HG02571 (cell line): ENCODE results near the gene PRKCG.

Source experiments
- ATAC-seq: cut with Tn5 transposase; IDR thresholded peaks from one replicate; pipeline ENCODE4 v1.9.1; 2021; ENCODE audit warnings: mild to moderate bottlenecking, moderate library complexity; ENCODE audit not compliant: unreplicated experiment

Gene PRKCG

DNA sequence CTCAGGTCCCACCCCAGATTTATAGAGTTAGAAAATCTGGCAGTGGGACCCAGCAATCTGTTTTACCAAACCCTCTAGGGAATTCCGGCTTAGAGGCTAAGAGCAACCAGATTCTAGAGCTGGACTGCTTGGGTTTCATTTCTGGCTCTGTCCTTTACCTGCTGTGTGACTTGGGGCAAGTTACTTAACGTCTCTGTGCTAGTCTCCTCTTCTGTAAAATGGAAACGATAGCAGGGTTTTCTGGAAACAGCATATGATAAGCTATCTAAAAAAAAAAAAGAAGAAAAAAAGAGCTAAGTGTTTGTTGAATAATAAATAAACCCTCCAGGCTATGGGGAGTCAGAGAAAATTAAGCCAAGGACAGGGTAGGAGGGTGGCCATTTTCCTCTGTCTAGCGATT lies 15.5 kb downstream of the PRKCG start:
- no peak for ATAC-seq

- no peak for ATAC-seq
Measured at GRCh38 chr19:53898166-53898565, 16.2 kb downstream of the PRKCG start.

- no peak for ATAC-seq
Measured at GRCh38 chr19:53898636-53899341, 16.8 kb downstream of the PRKCG start.

GRCh38 chr19:53900191-53900860 lies 18.3 kb downstream of the PRKCG start:
- ATAC-seq: no peak

GRCh38 chr19:53903055-53903680 lies 21.2 kb downstream of the PRKCG start:
- no peak for ATAC-seq

- ATAC-seq: no peak
Measured at GRCh38 chr19:53904909-53905308, 22.9 kb downstream of the PRKCG start.

DNA sequence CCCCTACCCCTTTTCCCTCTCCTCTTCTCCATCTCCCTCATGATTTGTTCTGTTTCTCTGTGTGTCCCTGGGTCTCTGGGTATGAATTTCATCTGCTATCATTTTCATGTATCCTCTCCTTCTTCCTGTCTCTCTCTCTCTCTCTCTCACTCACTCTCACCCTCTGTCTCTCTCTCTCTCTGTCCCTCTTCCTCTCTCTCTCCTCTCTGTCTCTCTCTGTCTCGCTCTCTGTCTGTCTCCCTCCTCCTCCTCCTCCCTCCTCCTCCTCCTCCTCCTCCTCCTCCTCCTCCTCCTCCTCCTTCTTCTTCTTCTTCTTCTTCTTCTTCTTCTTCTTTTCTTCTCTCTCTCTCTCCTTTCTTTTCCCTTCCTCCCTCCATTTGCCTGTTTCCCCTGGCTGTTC lies 23.8 kb downstream of the PRKCG start:
- no peak for ATAC-seq

- no peak for ATAC-seq
Measured at GRCh38 chr19:53906211-53907192, 24.5 kb downstream of the PRKCG start.

DNA sequence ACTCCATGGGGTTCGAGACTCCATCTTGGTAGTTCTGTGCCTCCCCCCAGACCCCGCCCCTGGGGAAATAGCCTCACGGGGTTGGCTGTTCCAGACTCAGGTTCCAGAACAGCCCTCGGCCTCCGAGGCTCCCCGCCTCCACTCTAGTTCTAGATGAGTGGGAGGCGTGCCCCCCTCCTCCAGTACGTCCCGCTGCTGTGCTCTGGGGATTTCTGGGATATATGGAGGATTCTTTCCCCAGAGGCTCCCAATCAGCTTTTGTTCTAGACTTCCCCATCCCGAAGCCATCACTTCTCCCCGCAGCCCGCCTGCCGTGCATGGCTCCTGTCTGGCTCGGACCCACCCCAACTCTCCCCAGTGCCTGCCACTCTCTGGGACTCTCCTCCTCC lies 25.2 kb downstream of the PRKCG start:
- no peak for ATAC-seq

DNA sequence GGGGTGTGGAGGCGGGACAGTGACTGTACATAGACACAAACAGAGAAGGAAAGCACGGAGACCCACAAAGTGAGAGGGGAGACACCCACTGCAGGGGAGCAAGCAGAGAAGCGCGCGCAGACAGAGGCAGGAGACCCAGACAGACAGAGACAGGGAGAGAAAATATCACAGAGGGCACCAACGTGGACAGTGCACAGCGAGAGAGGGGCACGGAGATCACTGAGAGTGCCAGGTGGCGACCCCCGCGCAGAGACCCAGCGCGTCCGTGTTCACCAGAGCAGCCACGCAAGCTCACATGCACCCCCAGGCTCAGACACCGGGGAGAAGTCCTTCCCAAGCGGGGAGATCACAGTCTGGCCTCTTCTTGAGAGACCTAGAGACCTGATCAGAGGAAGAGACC lies 25.7 kb downstream of the PRKCG start:
- no peak for ATAC-seq

DNA sequence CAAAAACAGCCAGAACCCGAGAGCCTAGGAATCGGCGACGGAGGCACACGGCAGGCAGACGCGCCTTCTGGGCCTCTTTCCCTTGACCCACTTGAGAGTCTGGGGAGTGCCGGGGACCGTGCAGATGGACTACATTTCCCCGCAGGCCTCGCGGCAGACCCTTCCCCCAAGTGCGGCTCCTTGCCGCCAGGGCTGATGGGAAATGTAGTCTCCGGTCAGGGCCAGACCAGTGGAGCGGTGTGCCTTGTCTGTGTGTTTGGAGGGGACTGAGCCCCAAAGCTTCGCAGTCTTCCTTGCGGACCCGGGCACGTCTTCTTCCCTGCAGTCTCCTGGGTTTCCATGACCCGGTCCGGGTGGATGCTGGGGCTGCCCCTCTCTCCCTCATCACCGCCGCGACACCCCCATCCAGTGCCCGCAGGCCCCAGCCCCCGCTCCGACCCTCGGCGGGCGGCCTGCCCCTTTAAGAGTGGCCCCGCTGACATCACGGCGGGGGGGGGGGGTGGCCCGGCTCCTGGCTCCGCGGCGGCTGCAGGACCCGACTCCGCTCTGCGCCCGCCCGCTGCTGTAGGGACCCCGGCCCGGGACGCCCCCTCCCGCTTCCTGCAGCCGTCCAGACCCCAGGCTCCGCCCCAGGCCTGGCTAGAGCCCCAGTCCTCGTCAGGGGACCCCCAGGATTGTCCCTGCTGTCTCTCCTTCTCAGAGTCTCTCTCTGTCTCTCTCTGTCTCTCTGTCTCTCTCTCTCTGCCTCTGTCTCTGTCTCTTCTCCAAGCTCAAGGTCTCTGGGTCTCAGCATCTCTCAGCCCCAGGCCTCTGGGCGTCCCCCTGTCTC lies 26.3 kb downstream of the PRKCG start:
- ATAC-seq: no peak

- no peak for ATAC-seq
Measured at GRCh38 chr19:53908935-53909415, 27.0 kb downstream of the PRKCG start, which contains the start of gene CACNG7. TSS of gene CACNG7 (plus strand) at chr19:53909278. CDS start at chr19:53912832, 3,554 bp downstream.

DNA sequence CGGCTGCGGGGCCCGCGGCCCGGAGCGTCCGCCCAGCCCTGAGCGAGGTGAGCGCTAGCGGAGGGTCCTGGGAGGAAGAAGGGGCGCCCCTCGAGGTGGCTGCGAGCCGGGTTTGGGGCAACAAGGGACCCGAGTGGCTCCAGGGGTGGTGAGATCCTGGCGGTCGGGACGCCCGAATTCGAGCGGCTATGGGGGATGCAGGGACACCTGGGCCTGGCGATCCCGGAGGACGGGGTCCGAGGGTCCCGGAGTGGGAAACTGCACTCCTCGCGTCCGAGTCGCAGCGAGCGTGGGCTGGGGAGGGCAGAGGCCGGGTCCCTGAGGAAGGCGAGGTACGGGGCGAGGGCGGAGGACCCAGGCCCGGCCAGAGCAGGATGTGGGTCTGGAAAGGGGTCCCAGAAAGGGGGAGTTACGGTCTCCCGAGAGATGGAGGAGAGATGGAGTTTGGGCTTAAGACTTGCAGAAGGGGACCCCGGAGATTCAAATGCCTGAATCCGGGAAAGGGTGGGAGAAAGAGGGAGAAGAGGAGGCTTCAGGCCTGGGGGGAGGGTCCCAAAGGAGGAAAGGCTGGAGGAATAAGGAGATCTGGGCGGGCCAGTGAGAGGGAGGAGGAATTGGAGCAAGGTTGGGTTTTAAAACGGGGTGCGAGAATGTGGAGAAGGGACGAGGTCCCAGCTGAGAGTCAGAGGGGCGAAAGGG lies 27.6 kb downstream of the PRKCG start:
- ATAC-seq: no peak

DNA sequence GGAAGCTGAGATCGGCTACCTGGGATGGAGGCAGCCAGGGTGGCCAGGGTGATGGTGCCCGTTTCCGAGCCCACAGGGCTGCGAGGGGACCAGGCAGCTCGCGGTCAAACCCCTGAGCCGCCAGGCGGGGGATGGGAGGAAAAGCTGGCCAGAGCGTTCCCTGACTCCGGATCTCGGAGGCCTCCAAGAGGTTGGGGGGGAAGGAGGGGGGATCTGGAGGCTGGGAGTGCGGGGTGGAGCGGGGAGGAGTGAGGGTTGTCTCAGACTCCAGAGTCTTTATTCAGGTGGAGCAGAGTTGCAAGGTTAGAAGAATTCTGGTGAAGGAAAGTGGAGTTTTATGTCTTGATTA lies 28.1 kb downstream of the PRKCG start:
- no peak for ATAC-seq

DNA sequence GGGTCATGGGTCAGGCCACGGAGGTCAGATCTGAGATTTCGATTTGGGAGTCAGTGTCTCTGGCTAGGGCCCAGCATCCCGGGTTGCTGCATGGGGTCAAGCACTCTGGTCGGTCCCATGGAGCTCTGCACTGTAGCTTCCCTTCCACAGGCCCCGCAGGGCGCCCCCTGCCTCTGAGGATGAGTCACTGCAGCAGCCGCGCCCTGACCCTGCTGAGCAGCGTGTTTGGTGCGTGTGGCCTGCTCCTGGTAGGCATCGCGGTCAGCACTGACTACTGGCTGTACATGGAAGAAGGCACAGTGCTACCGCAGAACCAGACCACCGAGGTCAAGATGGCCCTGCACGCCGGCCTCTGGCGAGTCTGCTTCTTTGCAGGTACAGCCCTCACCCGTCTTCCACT lies 30.7 kb downstream of the PRKCG start:
- ATAC-seq: no peak

DNA sequence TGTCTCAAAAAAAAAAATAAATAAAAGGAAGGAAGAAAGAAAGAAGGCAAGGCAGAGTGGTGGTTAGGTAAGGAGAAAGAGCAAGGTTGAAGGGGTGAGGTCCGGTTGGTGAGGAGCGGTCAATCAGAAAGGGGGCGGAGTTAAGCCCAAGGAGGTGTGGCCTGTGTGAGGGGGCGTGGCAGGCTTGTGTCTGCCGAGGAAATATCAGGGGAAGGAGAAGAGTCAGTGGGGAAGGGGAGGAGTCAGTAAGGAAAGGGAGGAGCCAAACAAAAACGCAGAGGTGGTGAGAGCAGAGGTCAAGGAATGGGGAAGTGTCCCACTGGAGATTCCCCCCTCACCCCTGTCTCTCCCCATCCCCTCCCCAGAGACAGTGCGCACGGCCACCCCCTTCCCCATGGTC lies 33.0 kb downstream of the PRKCG start:
- no peak for ATAC-seq

- ATAC-seq: no peak
Measured at GRCh38 chr19:53916004-53916403, 34.0 kb downstream of the PRKCG start.

- no peak for ATAC-seq
Measured at GRCh38 chr19:53917356-53917755, 35.4 kb downstream of the PRKCG start.

DNA sequence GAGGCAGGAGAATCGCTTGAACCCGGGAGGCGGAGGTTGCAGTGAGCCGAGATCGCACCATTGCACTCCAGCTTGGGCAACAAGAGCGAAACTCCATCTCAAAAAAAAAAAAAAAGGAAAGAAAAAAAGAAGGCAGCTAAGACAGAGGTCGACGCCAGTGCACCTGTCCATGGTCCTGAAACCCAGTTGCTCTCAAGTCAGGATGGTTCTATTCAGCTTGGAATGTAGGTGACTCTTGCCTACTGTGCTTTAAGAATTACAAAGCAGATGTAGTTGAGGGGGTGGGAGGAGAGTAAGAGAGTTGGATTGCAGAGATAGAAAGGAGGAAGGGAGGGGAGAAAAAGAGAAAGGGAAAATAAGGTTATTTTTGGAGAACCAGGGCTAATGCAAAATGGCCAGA lies 45.7 kb downstream of the PRKCG start:
- no peak for ATAC-seq
